Sigmoid colon (tissue), 7 donors: ENCODE data around the gene DSC3. TPM values are rescaled to one million over a fixed set of nuclear protein-coding genes. Genes with fewer than 3 reads are reported as not detected.

Experiments
- DNase-seq: peaks from one replicate; pipeline ENCODE4 v3.0.0-alpha.2; 2019
- H3K27ac ChIP-seq, 4 donors: fragments of 200-600 bp; sonication (generic); one replicate each; pipeline ENCODE4 v1.5.1; 2016 to 2019; ENCODE audit warnings: mild to moderate bottlenecking in 1 of 4
- H3K27me3 ChIP-seq, 3 donors: fragments of 200-600 bp; sonication (generic); one replicate each; pipeline ENCODE4 v1.5.1; 2019; ENCODE audit warnings: mild to moderate bottlenecking in 1 of 3
- H3K36me3 ChIP-seq, 4 donors: fragments of 200-600 bp; sonication (generic); one replicate each; pipeline ENCODE4 v1.5.1; 2016 to 2019
- H3K4me1 ChIP-seq, 4 donors: fragments of 200-600 bp; sonication (generic); one replicate each; pipeline ENCODE4 v1.5.1; 2017 to 2019
- H3K4me3 ChIP-seq, 4 donors: fragments of 200-600 bp; sonication (generic); one replicate each; pipeline ENCODE4 v1.5.1; 2017 to 2019; ENCODE audit warnings: mild to moderate bottlenecking in 2 of 4, moderate library complexity in 1 of 4
- H3K9me3 ChIP-seq, 4 donors: fragments of 200-600 bp in 3 of 4; sonication (generic) in 3 of 4; one replicate each; pipeline versions ENCODE4 v1.5.1 to v1.6.1; 2013 to 2019
- EP300 ChIP-seq, 4 donors: sonication (generic); formaldehyde crosslinking; IDR thresholded peaks; one replicate each; pipeline ENCODE4 v1.6.1; 2017; ENCODE audit warnings: antibody characterized with exemption in 4 of 4
- POLR2A ChIP-seq, 2 donors: fragments of 450-650 bp; IDR thresholded peaks; one replicate each; pipeline ENCODE4 v1.6.1; 2016; ENCODE audit warnings: antibody characterized with exemption in 2 of 2, mild to moderate bottlenecking in 2 of 2, moderate library complexity in 2 of 2
- POLR2AphosphoS5 ChIP-seq, 4 donors: sonication (generic); formaldehyde crosslinking; IDR thresholded peaks; one replicate each; pipeline ENCODE4 v1.6.1; 2017; ENCODE audit warnings: antibody characterized with exemption in 4 of 4
- WGBS, 2 donors: extraction: QIAGEN DNeasy Blood & Tissue Kit; methylation state at CpG; one replicate each; pipeline ENCODE4 v1.1.7; 2013; 5-methylcytosine and 5-hydroxymethylcytosine counted together
- intact Hi-C: fragments of 100-400 bp; cut with DNase I; formaldehyde crosslinking; loops from one replicate; pipeline ENCODE4 v1.15.1; 2023
- polyA plus RNA-seq, 3 donors: library from polyadenylated mRNA; stranded (reverse); fragments of 200-250 nt; gene quantifications; one replicate each; pipeline ENCODE4 v1.2.3, GENCODE V29; 2013
- small RNA-seq, 3 donors: library from RNA; depleted of rRNA; stranded (forward); fragments of <200 nt; gene quantifications; one replicate each; pipeline ENCODE3, GENCODE V24; 2016
- total RNA-seq, 4 donors: library from RNA; depleted of rRNA; stranded (reverse); fragments of >200 nt; gene quantifications; one replicate each; pipeline ENCODE4 v1.1.0, GENCODE V29; 2016
- TF ChIP-seq, protein P1 (sequence below), 4 experiments: fragments of 450-650 bp in 3 of 4; fragments of 200-600 bp in 1 of 4; IDR thresholded peaks; one replicate each; pipeline ENCODE4 v1.5.1; 2016 to 2019; ENCODE audit warnings: antibody characterized with exemption in 4 of 4, mild to moderate bottlenecking in 3 of 4, moderate library complexity in 2 of 4
- donor health status: healthy with polysubstance abuse.
- donor health status: Bipolar disorder and iron deficiency.
- donor health status: healthy.

Gene DSC3
- total and polyA plus RNA-seq, 7 donors: under 0.01 to 0.49 (median 0.04) TPM; not detected in 3

DNA sequence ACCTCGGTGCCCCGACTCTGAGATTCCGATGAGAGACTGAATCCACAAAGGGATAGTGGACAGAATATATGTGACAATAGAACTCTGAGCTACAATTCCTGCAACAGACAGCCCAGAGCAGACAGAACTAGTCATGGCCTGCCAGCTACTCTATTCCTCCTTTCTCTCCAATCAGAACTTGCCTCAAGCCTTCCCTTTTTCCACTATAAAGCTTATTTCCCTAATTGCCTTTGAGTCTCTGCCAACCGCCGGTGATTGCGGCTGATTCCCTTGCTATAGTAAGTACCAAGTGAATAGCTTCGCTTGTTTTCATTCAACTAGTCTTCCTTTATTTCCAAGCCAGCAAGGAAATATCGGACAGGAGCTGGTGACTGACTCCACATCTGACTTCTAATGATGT, 96.8 kb downstream of the DSC3 start:
- intact Hi-C loops: no loop called here
- TF ChIP-seq POLR2A (IDR thresholded peaks at IDR 0.05) (no peak), EP300 (IDR thresholded peaks at IDR 0.05) (no peak), POLR2AphosphoS5 (IDR thresholded peaks at IDR 0.05) (no peak)
- TF ChIP-seq, protein P1, sequence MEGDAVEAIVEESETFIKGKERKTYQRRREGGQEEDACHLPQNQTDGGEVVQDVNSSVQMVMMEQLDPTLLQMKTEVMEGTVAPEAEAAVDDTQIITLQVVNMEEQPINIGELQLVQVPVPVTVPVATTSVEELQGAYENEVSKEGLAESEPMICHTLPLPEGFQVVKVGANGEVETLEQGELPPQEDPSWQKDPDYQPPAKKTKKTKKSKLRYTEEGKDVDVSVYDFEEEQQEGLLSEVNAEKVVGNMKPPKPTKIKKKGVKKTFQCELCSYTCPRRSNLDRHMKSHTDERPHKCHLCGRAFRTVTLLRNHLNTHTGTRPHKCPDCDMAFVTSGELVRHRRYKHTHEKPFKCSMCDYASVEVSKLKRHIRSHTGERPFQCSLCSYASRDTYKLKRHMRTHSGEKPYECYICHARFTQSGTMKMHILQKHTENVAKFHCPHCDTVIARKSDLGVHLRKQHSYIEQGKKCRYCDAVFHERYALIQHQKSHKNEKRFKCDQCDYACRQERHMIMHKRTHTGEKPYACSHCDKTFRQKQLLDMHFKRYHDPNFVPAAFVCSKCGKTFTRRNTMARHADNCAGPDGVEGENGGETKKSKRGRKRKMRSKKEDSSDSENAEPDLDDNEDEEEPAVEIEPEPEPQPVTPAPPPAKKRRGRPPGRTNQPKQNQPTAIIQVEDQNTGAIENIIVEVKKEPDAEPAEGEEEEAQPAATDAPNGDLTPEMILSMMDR (IDR thresholded peaks at IDR 0.05): no peak
- Histone ChIP-seq H3K4me3 (no peak overlapping the region), H3K36me3 (no peaks in the 10 kb centered on the region), H3K4me1 (no peaks in the 10 kb centered on the region), H3K27ac (no peak overlapping the region), H3K9me3 (peaks cover 0 to 1% (median 0%) of the 10 kb centered on the region in 4 donors), H3K27me3 (no peaks in the 10 kb centered on the region)
- no peak for DNase-seq
- WGBS, 2 donors: 20 to 68% methylated on average over 8 of the region's 8 CpGs

DNA sequence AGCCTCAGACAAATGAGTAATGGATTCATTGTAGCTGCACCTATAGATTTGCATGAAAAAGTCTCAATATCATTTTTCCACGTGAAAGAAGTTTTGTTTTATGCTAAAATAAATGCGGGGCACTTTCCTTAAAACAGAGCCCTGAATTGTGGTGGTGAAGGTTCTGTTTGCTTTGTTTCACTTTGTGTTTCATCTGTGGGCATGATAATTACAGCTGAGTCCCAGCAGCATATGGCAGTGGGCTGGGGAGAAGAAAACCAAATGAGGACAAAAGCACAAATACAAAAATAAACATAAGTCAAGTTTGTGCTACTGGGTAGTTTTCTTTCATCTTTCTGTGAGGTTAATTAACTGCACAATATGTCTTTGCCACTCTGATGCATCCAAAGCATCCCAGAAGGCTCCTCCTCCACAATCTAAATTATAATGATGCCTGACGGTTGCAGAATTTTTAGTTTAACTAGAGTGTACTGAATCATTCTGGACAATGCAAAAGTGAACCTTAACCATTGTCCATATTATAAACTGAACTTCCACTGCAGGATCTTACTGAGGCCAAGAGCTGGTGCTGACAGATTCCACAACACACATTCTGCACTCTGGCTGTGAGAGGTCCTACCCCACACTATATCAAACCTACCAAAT, 97.6 kb downstream of the DSC3 start:
- no peaks in the 10 kb centered on the region for H3K4me1 ChIP-seq
- TF ChIP-seq POLR2A (IDR thresholded peaks at IDR 0.05) (no peak), POLR2AphosphoS5 (IDR thresholded peaks at IDR 0.05) (no peak), EP300 (IDR thresholded peaks at IDR 0.05) (no peak)
- TF ChIP-seq, protein P1 (IDR thresholded peaks at IDR 0.05): no peak
- no peak overlapping the region for H3K27ac ChIP-seq
- 76 to 82% methylated on average over 3 of the region's 3 CpGs for WGBS, 2 donors
- intact Hi-C loops: no loop called here
- H3K27me3 ChIP-seq: no peaks in the 10 kb centered on the region
- H3K36me3 ChIP-seq: no peaks in the 10 kb centered on the region
- peaks cover 0 to 3% (median 0%) of the 10 kb centered on the region in 4 donors for H3K9me3 ChIP-seq
- no peak overlapping the region for H3K4me3 ChIP-seq
- DNase-seq: no peak

DNA sequence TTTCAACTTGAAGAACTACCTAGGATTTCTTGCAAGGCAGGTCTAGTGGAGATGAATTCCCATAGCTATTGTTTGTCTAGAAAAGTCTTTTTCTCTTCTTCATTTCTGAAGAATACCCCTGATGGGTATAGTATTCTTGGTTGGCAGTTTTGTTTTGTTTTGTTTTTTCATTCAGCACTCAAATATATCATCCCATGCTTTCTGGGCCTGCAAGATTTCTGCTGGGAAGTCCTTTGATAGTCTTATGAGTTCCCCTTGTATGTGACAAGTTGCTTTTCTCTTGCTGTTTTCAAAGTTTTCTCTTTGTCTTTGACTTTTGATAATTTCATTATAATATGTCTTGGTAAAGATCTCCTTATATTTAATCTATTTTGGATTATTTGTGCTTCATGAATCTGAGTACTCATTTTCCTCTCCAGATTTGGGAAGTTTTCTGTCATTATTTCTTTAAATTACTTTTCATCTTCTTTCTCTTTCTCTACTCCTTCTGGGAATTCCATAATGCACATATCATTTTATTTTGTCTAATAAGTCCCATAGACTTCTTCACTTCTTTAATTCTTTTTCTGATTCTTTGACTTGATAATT, 101.5 kb downstream of the DSC3 start:
- no peak overlapping the region for H3K27ac ChIP-seq
- H3K4me1 ChIP-seq: no peaks in the 10 kb centered on the region
- intact Hi-C loops: no loop called here

More for the DNA sequence above, 101.5 kb downstream of the DSC3 start:
- no peak overlapping the region for H3K4me3 ChIP-seq
- TF ChIP-seq, protein P1 (IDR thresholded peaks at IDR 0.05): no peak
- TF ChIP-seq EP300 (IDR thresholded peaks at IDR 0.05) (no peak), POLR2AphosphoS5 (IDR thresholded peaks at IDR 0.05) (no peak), POLR2A (IDR thresholded peaks at IDR 0.05) (no peak)
- DNase-seq: no peak
- peaks cover 0 to 3% (median 0%) of the 10 kb centered on the region in 4 donors for H3K9me3 ChIP-seq
- no peaks in the 10 kb centered on the region for H3K36me3 ChIP-seq
- H3K27me3 ChIP-seq: no peaks in the 10 kb centered on the region

Small RNAs within 50 kb of the gene (small RNA-seq; reads per million reads assigned to genes)
- gene RNU6-857P: 0 reads per million in 3 donors

Other genes with a start within 250 kb of the DSC3 start
- gene DSC2, start 59.7 kb upstream of the DSC3 start, total RNA-seq: 1 to 10 TPM; 1.9 to 3.3 (median 2.4) TPM
- 10 to 100 TPM; 10.8 to 42.1 (median 17.1) TPM for gene DSC2, start 59.7 kb upstream of the DSC3 start, polyA plus RNA-seq
- gene DSC1, start 120.1 kb upstream of the DSC3 start, total RNA-seq: not detected
- gene DSC1, start 120.1 kb upstream of the DSC3 start, polyA plus RNA-seq: under 1 TPM in 1 of 3 donors, not detected in 2; 0.09 TPM